HG03558 (cell line): ENCODE results near the gene PRRX1.

ENCODE experiments used
- ATAC-seq: cut with Tn5 transposase; IDR thresholded peaks from one replicate; pipeline ENCODE4 v1.9.1; 2021; ENCODE audit warnings: moderate number of reproducible peaks; ENCODE audit not compliant: unreplicated experiment; ENCODE audit errors: extremely low read depth

Gene PRRX1

DNA sequence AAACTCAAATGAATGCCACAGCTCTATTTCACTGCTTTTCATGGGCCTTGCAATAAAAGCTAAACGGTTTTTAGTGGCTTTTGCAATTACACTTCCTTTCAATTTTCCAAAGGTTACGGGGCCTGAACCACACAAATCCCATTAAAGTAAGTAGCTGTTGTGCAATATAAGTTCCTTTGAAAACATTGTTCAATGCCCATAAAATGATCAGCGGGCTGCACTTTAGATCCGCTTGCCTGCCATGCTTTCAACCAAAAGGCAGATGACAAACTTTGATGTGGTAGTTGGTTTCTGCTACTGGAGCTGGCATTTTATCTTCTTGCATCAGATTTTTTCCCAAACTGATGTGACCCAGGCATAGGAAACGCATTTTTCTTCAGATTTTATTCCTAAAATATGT is 50.2 kb downstream of the PRRX1 start:
- ATAC-seq = no peak

- no peak for ATAC-seq
Observed at GRCh38 chr1:170714938-170715337, 51.0 kb downstream of the PRRX1 start.

GRCh38 chr1:170716835-170717429 is 53.0 kb downstream of the PRRX1 start:
- ATAC-seq = no peak

DNA sequence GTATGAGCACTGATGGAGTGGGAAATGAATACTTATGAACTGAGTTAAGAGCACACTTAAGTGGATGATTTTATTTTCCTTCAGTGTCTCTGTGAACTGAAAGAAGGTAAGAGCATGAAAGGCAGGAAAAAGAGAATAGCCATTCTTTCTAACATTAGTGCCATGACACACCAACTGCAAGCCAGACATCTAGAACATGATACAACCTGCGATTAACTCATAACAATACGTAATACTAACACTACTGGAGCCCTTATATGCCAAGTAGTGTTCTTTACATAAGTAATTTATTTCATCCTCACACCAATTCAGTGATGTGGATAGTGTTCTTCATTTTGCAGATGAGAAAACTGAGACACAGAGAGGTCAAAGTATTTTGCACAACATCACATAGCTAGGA is 56.7 kb downstream of the PRRX1 start:
- ATAC-seq = no peak

DNA sequence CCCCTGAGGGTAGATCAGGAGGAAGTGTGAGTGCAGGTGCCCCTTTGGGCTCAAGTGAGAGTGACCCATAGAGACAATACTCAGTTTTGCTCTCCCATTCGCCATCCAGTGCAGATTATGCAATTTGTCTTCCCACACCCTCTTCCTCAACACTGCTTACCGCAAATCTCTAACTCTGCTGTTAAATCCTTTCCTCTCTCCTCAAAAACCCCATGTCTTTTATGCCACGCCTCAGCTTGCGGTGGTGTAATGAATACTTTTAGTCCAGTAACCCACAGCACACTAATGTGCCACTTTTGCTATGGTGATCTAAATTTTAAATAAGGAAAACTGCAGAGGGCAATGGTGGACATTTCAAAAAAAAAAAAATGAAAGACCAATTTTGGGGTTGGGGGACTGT is 57.7 kb downstream of the PRRX1 start:
- ATAC-seq = no peak

- no peak for ATAC-seq
Observed at GRCh38 chr1:170723518-170723917, 59.6 kb downstream of the PRRX1 start.

GRCh38 chr1:170725326-170725725 is 61.4 kb downstream of the PRRX1 start:
- ATAC-seq = no peak

DNA sequence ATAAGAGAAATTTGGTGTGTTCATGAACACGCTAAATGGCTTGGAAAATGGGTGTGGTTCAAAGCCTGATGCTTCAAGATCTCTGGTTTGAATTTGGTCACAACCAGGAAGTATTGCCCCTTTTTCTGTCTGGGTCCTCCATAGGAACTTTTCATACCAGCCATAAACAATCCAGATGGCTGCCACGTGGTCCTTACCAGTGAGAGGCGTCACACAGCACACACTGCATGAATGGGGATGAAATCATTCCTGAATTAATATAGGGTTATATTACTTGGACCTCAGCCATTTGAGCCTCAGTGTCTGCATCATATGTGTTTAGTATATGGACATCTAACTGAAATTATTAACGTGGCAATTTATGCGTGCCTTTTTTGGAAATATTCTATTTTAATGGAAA is 64.0 kb downstream of the PRRX1 start:
- no peak for ATAC-seq

- no peak for ATAC-seq
Observed at GRCh38 chr1:170729225-170730002, 65.5 kb downstream of the PRRX1 start.

GRCh38 chr1:170730014-170730413 is 66.1 kb downstream of the PRRX1 start:
- no peak for ATAC-seq

- ATAC-seq = no peak
Observed at GRCh38 chr1:170730438-170730837, 66.5 kb downstream of the PRRX1 start.

- no peak for ATAC-seq
Observed at GRCh38 chr1:170731566-170732251, 67.8 kb downstream of the PRRX1 start.

GRCh38 chr1:170732252-170732588 is 68.3 kb downstream of the PRRX1 start:
- ATAC-seq = no peak

DNA sequence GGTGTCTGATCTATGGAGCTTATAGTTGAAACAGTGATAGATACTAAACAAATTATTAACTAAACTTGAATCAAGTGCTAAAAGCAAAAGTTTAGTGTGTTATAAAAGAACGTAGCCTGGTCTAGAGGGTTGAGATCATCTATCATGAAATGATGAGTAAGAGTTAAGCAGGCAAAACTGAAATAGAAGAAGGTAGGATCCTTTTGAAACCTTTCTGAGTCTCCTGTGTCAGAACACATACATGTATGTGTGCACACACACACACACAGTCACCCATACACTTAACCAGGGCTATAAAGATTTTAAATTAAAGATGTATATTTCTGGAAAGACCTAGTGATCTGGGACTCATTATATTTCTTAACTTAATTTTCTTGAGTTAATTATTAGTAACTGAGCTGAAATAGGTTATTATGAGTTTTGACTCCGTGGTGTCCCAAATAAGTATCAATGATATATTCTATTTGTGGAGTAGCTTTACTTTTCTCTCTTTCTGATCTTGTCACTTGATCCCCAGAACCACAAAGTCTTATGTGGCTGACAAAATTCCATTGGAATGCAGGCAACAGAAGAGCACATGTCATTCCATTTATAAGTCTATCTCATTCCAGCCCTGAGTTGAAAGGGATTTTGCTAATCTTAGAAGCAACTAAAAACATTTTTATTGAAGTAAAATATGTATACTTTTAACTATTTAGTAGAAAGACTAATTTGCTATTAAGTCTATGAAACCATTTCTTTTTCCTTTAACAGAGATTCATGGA is 70.7 kb downstream of the PRRX1 start:
- no peak for ATAC-seq

- no peak for ATAC-seq
Observed at GRCh38 chr1:170735366-170736263, 71.7 kb downstream of the PRRX1 start.

DNA sequence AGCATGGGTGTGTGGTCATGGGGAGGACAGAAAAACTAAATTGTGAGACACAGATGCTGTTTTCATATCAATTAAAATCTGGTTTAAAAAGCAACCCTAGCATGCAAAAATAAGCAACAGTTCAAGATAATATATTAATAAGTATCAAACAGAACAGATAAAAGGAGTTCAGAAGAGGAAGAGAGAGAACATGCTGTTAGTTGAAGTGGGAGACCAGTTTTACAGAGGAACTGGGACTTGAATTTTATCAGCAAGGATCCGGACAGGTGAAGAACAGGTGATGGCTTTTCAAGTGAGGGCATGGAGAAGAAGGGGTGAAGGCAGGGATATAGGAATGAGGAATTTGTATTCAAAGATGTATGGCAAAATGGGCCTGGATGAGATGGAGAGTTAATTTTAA is 75.9 kb downstream of the PRRX1 start:
- ATAC-seq = no peak

DNA sequence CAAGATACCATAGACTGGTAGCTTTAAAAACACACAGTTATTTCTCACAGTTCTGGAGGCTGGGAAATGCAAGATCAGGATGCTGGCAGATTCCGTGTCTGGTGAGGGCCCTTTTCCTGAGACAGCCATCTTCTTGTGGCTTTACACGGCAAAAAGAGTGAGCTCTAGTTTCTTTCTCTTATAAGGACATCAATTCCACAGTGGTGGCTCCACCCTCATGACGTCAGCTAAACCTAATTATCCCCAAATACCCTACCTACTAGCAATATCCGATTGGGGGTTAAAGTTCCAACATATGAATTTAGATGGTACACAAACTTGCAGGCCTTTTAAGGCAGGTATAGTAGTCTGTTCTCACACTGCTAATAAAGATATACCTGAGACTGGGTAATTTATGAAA is 77.7 kb downstream of the PRRX1 start:
- ATAC-seq = no peak

DNA sequence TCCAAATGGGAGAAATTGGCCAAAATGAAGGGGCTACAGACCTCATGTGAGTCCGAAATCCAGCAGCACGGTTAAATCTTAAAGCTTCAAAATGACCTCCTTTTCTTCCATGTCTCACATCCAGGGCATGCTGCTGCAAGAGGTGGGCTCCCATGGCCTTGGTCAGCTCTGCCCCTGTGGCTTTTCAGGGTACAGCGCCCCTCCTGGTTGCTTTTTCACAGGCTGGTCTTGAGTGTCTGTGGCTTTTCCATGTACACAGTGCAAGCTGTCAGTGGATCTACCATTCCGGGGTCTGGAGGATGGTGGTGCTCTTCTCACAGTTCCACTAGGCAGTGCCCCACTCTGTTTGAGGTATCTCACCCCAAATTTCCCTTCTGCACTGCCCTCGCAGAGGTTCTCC is 78.7 kb downstream of the PRRX1 start:
- ATAC-seq = no peak

DNA sequence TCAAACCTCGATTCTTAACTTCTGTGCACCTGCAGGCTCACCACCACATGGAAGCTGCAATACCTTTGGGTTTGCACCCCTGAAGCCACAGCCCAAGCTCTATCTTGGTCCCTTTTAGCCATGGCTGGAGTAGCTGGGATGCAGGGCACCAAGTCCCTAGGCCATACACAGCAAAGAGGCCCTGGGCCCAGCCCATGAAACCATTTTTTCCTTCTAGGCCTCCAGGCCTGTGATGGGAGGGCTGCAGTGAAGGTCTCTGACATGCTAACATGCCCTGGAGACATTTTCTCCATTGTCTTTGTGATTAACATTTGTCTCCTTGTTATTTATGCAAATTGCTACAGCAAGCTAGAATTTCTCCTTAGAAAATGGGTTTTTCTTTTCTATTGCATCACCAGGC is 79.2 kb downstream of the PRRX1 start:
- ATAC-seq = no peak

- ATAC-seq = no peak
Observed at GRCh38 chr1:170749549-170749948, 85.6 kb downstream of the PRRX1 start.
